ENCODE measurements around the gene IRF2BPL. TPM values are rescaled to one million over a fixed set of nuclear protein-coding genes. Genes with fewer than 3 reads are reported as not detected.

Gene IRF2BPL
- total RNA-seq, 1 experiment from 2014 or later = 51.2 TPM

- no peak overlapping the region for H3K27ac ChIP-seq (ENCODE audit: low read depth, low read length, poor library complexity, severe bottlenecking)
- peaks cover 4% of the 10 kb centered on the region for H3K9me3 ChIP-seq (ENCODE audit: low read depth, low read length, poor library complexity, severe bottlenecking)
- ChIA-PET CTCF (interaction anchor here (0.7 kb wide), 2 partner anchors 37 to 73 kb away, joined by 3 to 4 read pairs; no protein-coding TSS in a partner anchor), POLR2A (ENCODE audit: low non-redundant PET) (interaction anchor here (0.7 kb wide), 1 partner anchor 45 kb away, joined by 11 read pairs; no protein-coding TSS in a partner anchor)
- H3K36me3 ChIP-seq (ENCODE audit: insufficient read depth, low read length, poor library complexity, severe bottlenecking) = no peaks in the 10 kb centered on the region
- DNase-seq (ENCODE audit: low spot score) = no peak
- H3K4me1 ChIP-seq (ENCODE audit: insufficient read depth, low read length, poor library complexity, severe bottlenecking) = no peaks in the 10 kb centered on the region
- TF ChIP-seq, protein P1, sequence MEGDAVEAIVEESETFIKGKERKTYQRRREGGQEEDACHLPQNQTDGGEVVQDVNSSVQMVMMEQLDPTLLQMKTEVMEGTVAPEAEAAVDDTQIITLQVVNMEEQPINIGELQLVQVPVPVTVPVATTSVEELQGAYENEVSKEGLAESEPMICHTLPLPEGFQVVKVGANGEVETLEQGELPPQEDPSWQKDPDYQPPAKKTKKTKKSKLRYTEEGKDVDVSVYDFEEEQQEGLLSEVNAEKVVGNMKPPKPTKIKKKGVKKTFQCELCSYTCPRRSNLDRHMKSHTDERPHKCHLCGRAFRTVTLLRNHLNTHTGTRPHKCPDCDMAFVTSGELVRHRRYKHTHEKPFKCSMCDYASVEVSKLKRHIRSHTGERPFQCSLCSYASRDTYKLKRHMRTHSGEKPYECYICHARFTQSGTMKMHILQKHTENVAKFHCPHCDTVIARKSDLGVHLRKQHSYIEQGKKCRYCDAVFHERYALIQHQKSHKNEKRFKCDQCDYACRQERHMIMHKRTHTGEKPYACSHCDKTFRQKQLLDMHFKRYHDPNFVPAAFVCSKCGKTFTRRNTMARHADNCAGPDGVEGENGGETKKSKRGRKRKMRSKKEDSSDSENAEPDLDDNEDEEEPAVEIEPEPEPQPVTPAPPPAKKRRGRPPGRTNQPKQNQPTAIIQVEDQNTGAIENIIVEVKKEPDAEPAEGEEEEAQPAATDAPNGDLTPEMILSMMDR (conservative IDR thresholded peaks at IDR 0.05; ENCODE audit: low read depth, low read length) = no peak
- TF ChIP-seq EZH2 (IDR thresholded peaks at IDR 0.05; ENCODE audit: borderline replicate concordance, low read depth, low read length, poor library complexity, severe bottlenecking) = no peak
- H3K4me3 ChIP-seq (ENCODE audit: low read depth, low read length, poor library complexity, severe bottlenecking) = no peak overlapping the region
- intact Hi-C loops (cut with micrococcal nuclease; ENCODE audit: unreplicated experiment) = no loop called here
- H3K27me3 ChIP-seq (replicated peaks; ENCODE audit: insufficient read depth, low read depth, low read length, poor library complexity) = no peaks in the 10 kb centered on the region
- BruUV-seq (replicated peaks) = no TSS peak
These were observed 44.2 kb downstream of the IRF2BPL start for GRCh38 chr14:76984297-76984696.

- H3K4me1 ChIP-seq (ENCODE audit: insufficient read depth, low read length, poor library complexity, severe bottlenecking) = no peaks in the 10 kb centered on the region
- no peak for TF ChIP-seq EZH2 (IDR thresholded peaks at IDR 0.05; ENCODE audit: borderline replicate concordance, low read depth, low read length, poor library complexity, severe bottlenecking)
- H3K4me3 ChIP-seq (ENCODE audit: low read depth, low read length, poor library complexity, severe bottlenecking) = no peak overlapping the region
- ChIA-PET POLR2A (ENCODE audit: low non-redundant PET) (no interaction called here), CTCF (no interaction called here)
- H3K27ac ChIP-seq (ENCODE audit: low read depth, low read length, poor library complexity, severe bottlenecking) = no peak overlapping the region
- no peaks in the 10 kb centered on the region for H3K36me3 ChIP-seq (ENCODE audit: insufficient read depth, low read length, poor library complexity, severe bottlenecking)
- intact Hi-C loops (cut with micrococcal nuclease; ENCODE audit: unreplicated experiment) = no loop called here
- no peak for DNase-seq (ENCODE audit: low spot score)
- BruUV-seq (replicated peaks) = no TSS peak
- peaks cover 4% of the 10 kb centered on the region for H3K9me3 ChIP-seq (ENCODE audit: low read depth, low read length, poor library complexity, severe bottlenecking)
- H3K27me3 ChIP-seq (replicated peaks; ENCODE audit: insufficient read depth, low read depth, low read length, poor library complexity) = no peaks in the 10 kb centered on the region
These were observed 46.8 kb downstream of the IRF2BPL start for GRCh38 chr14:76981670-76982069.

- BruUV-seq (replicated peaks) = no TSS peak
- intact Hi-C loops (cut with micrococcal nuclease; ENCODE audit: unreplicated experiment) = no loop called here
- DNase-seq (ENCODE audit: low spot score) = no peak
- no peaks in the 10 kb centered on the region for H3K4me1 ChIP-seq (ENCODE audit: insufficient read depth, low read length, poor library complexity, severe bottlenecking)
- no peak overlapping the region for H3K27ac ChIP-seq (ENCODE audit: low read depth, low read length, poor library complexity, severe bottlenecking)
- ChIA-PET POLR2A (ENCODE audit: low non-redundant PET) (interaction anchor here (0.6 kb wide), 1 partner anchor 167 kb away, joined by 4 read pairs; no protein-coding TSS in a partner anchor), CTCF (interaction anchor here (0.7 kb wide), 1 partner anchor 87 kb away, joined by 5 read pairs; no protein-coding TSS in a partner anchor)
- H3K9me3 ChIP-seq (ENCODE audit: low read depth, low read length, poor library complexity, severe bottlenecking) = peaks cover 4% of the 10 kb centered on the region
- no peak for TF ChIP-seq EZH2 (IDR thresholded peaks at IDR 0.05; ENCODE audit: borderline replicate concordance, low read depth, low read length, poor library complexity, severe bottlenecking)
- TF ChIP-seq, protein P1 (conservative IDR thresholded peaks at IDR 0.05; ENCODE audit: low read depth, low read length) = no peak
- no peaks in the 10 kb centered on the region for H3K27me3 ChIP-seq (replicated peaks; ENCODE audit: insufficient read depth, low read depth, low read length, poor library complexity)
- no peak overlapping the region for H3K4me3 ChIP-seq (ENCODE audit: low read depth, low read length, poor library complexity, severe bottlenecking)
- H3K36me3 ChIP-seq (ENCODE audit: insufficient read depth, low read length, poor library complexity, severe bottlenecking) = no peaks in the 10 kb centered on the region
These were observed 50.5 kb downstream of the IRF2BPL start for GRCh38 chr14:76977793-76978720.

All from A673 (cell line).